SKM-1 treated with dmso at 0.1 percent for 144 hours (cell line): ENCODE measurements around the gene CRYBA1.
"Not testable (repeated sequence)": the region's sequence is repeated elsewhere in the genome, so short reads cannot be mapped to it uniquely, and the experiment has no call there.

ENCODE experiments used
- DNase-seq: peaks from one replicate; lab custom pipeline; 2025; ENCODE audit not compliant: unreplicated experiment; lab: John Stamatoyannopoulos, UW

The CRYBA1 gene, protein sequence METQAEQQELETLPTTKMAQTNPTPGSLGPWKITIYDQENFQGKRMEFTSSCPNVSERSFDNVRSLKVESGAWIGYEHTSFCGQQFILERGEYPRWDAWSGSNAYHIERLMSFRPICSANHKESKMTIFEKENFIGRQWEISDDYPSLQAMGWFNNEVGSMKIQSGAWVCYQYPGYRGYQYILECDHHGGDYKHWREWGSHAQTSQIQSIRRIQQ

DNA sequence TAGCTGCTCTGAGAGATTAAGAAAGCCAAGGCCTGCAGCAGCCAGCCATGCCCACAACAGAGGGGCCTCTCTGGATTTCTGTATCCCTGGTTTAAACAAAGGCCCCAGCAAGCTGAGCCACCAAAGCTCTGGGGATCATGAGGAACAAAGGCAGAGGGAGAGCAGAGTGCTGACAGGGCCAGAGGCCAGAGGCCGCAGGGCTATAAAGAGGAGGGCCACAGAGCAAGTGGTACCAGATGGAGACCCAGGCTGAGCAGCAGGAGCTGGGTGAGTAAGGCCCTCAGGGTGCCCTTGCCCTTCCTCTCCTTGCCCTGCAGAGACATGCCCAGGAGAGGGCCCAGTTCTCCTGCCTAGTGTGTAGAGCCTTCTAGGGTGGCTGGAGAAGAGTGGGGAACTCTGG, at the start of gene CRYBA1:
Gene CRYBA1 (plus strand): TSS at position 232 of the 400 bp plus-strand sequence. CDS start 5 bp downstream, at position 237.
- no peak for DNase-seq

DNA sequence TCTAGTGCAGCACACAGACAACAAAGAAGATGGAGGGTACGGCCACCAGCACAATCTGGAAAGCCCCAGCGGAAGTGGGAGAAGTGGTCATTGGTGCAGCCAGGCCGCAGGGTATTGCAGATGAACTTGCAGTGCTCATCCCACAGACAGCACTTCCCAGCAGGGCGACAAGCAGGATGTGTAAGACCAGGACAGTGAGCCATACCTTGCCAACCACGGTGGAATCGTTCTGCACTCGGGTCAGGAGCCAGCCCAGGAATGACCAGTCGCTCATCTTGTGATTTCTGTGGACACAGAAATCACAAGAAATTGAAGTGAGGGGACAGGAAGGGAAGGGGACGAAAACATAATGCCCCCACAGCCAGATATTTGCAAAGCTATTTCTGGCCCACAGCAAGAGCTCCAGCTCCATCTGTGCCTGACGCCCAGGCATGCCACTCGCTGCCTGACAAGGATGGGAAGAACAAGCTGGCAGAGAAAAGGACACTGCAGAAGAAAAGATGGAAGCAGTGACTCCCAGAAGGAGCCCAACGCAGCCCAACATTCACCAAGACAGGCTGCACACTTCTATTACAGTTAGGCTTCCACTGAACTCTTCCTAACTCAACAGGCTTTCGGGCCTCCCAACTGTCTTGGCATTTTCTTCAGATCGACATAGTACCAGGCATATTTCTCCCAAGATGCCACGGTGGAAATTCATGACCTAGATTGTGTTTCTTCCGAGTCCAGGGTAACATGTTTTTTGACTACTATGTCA, 49.0 kb upstream of the CRYBA1 start:
- DNase-seq: no peak

DNA sequence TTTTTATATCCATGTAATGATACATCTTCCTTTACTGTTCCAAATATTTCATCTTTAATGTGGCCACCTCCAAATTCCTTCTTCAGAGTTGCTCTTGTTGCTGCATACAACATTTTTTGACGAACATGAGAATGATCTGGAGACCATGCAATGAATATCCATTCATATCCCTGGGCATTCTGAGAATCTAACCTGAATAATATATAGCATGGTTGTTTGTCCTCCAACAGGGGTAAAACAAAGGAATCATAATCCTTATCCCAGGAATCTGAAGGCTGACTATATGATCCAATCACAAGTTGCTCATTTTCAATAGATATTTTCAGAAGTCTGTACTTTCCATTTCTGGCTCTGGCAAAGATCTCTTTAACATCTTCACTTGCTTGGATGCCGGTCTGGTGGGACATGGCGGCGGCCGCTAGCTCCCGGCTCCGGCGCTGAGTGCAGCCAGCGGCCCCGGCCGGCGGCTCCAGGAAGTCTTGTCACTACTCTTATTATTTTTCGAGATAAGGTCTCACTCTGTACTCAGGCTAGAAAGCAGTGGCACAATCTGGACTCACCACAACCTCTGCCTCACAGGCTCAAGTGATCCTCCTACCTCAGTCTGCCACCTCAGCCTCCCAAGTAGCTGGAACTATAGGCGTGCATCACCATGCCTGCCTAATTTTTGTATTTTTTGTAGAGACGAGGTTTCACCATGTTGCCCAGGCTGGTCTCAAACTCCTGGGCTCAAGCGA, 42.4 kb upstream of the CRYBA1 start:
- not testable (repeated sequence) for DNase-seq

DNA sequence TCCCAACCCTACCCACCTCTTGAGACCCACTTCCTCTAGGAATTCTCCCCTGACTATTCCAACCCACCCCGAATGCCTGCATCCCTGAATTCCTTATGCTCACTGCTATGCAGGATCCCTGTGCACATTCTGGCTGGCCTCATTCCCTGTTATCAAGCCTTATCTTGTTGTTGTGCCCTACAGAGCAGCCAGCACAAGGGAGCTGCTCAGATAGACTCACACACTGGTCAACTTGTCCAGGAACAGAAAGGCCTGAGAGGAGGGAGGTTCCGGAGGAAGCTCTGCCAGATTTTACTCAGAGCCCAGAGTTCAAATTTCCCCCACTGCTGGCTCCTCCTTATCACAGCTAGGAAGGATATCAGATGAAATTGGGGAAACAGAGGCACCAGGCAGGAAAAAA, 41.6 kb upstream of the CRYBA1 start:
- no peak for DNase-seq

DNA sequence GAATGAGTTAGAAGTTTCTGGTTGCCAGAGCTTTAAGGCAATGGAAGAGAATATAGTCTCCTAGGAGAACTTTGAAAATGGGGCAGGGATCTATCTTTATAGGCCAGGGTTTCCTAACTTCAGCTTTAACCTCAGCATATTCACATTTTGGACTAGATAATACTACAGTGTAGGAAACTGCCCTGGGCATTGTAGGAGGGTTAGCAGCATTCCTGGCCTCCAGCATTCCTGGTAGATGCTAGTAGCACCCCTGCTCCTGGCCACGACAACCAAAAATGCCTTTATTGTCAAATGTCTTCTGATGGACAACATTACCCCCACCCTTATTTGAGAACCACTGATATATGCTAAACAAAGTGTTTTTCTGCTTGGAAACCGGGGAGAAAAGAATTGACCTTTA, 38.7 kb upstream of the CRYBA1 start:
- no peak for DNase-seq

DNA sequence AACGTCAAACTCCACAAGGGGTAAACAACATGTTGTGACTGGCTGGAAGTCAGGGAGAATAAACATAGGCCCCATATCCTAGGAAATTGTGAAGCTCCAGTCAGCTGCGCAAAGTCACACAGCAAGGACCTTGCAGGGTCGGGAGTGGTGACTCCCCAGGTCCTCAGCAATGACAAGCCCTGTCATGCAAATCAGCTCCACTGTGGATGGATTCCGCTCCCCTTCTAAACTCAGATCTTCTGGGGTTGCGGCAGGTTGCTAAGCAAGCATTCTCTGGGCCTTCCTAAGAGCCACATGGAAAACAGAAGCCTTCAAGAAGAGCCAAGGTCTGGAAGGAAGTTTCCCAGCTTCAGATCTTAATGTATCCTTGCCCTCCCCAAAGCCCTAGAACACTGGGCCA, 37.6 kb upstream of the CRYBA1 start:
- DNase-seq: no peak

DNA sequence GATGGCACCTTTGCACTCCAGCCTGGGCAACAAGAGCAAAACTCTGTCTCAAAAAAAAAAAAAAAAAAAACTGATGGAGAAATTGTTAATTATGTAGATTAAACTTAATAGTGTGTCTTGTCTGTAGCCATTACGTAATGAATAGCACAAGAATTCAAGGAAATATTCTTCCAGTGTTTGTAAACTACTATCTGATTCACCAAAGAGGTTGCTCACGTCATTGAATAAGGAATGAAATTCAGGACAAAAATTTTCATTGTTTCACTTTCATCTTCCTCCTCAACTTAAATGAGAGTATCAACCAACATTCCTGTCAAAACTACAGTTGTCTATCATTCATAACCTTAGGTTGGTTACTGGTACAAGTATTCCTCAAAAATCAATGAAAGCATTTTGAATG, 35.8 kb upstream of the CRYBA1 start:
- DNase-seq: no peak

DNA sequence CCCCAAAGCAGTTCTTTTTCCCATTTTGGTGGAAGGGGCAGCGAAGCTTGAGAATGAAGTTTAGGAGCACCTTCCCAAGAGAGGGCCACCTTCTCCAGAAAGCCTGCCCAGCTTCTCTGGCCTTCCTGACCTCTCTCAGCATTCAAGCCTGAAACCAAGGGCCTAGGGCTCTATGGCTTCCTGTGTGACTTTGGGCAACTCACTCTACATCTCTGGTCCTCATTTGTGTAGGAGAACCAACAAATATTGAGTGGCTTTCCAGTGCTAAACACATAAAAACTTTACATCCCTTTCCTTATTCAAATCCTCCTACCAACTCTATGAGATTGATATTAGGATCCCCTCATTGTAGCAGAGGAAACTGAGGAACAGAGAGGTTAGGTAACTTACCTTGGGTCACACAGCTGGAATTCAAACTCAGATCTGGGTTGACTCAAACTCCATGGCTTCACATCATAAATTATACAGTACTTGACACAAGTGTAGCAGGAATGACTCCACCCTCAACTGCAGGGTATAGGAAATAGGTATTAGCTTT, 34.5 kb upstream of the CRYBA1 start:
- DNase-seq: no peak

DNA sequence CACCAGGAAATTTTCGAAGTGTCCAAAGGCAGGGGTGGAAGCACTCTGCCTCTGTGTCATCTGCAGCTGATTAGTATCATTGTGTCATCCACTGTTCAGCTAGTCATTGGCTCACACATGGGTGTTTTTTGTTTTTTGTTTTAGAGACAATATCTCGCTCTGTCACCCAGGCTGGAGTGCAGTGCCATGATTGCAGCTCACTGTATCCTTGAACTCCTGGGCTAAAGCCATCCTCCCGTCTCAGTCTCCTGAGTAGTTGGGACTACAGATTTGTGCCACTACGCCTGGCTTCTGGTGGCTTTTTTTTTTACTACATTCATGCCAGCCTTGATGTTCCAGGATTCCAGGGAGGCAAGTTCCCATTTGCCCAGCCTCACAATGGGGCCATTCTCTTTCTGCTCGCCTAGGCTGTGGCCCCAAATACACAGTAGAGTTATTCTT, 34.0 kb upstream of the CRYBA1 start:
- no peak for DNase-seq

DNA sequence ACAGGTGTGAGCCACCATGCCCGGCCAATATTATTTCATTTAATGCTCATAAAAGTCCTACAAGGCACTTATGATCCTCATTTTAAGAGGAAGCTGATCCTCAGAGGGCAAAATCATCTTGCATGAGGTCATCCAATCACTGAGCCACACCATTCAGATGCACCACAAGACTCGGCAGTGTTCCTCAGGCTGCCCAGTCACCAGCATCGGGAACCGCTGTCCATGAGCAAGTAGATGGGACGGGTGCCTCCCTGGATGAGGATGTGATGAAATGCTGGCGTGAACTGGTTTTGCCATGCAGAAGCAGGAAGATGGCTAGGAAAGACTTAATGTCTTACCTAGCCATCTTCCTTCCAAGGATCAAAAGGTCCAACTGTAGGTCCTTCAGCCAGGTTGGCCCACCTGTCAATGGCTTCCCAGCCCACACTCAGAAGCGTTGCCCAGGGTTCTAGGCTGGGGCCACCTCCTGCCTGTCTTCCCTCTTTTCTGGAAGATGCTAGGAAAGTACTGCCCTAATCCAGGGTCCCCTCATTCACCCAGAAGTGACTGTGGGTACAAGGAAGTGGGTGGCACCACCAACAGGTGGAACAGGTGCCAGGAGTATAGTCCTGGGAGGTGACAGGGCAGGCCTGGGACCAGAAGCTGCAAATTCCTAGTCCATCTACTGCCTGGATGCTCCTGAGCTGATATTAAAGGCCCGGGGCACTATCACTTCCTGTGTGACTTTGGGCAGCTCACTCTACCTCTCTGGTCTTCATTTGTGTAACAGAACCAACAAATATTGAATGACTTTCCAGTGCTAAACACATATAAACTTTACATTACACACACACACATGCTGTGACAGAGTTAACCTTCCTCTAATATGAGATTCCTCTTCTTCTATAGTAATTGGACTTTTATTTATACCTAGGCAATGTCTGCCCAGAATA, 32.2 kb upstream of the CRYBA1 start:
- no peak for DNase-seq

DNA sequence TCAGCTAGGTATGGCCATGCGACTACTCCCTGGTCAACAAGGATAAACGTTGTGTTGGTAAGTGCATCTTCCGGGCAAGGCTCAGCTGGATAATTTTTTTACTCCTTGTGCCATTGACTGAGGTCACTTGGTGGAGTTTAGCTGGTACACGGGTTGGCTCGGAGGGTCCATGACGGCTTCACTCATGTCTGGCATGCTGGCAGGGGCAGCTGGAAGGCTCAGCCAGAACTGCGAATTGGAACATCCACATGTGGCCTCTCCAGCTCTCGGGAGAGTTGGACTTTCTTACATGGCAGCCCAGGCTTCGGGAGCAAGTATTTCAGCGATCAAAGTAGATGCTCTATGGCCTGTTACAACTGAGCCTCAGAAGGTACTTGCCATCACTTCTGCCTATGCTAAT, 31.5 kb upstream of the CRYBA1 start:
- DNase-seq: no peak

DNA sequence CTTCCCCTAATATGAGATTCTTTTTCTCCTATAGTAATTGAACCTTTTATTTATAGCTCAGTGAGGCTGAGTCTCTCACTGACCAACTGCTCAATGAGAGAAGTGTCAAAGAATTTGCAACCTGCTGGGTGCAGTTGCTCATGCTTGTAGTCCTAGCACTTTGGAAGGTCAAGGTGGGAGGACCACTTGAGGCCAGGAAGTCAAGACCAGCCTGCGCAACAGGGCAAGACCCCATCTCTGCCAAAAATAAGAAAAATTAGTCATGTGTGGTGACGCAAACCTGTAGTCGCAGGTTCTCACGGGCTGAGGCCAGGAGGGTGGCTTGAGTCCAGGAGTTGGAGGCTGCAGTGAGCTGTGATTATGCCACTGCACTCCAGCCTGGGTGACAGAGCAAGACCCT, 30.9 kb upstream of the CRYBA1 start:
- DNase-seq: no peak

DNA sequence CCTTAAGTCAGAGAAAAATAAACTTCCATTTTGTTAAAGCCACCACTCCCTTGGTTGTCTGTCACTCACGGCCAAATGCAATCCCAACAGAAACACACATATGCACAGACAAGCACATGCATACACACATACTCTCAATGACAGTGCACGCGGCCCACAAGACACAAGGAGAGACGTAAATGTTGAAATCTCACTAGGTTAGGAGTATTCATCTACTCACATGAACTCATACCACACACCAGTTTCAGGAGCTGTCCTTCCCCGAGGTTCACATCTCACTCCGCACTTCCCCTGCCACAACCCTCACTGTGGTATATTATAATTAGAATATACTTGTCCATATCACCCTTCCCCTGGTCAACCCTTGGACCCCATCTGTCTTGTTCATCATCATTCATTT, 30.5 kb upstream of the CRYBA1 start:
- no peak for DNase-seq

DNA sequence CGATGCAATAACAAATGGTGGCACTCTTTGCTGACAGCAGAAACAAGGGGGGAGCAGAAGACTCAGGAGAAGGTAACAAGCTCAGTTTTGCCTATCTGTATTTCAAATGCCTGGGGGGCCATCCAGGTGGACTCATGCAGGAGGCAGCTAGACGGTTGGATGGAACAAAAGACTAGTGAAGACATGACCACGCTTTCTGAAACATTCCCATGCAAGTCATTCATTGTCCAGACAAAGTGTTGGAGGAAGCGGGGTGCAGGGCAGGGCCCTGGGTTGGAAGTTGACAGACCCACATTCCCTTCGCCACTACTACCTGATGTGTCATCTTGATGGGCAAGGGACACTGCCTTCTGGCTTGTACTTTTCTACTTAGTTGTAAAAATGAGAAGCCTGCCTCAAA, 29.8 kb upstream of the CRYBA1 start:
- no peak for DNase-seq

DNA sequence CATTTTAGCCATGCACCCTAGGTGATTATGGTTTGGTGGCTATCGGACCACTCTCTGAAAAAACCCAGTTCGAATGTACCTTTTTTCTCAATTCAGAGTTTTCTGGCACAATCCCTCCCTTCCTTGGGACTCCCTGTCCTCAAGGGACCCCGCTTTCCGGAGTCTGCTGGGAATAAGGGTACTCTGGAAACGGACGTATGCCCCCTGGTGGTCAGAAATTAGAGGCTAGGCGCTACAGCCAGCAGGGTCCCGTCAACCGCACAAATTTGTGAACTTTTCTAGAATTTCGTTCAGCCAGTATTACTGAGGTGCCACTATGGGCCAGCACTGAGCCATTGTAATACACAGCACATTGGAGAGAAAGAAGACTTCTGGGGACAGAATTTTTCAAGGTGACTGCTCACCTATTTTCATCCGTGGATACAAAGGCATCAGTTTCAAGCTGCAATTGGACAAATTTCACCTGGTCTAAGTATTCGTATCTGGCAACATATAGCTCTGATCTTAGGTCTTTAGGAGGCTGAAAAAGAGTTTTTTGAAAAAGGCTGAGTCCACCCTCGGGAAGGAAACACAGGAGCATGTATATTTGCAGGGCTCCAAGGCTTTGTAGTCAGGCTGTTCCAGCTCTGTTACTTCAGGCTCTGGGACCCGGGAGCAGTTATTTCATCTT, 27.1 kb upstream of the CRYBA1 start:
- peak; percentile 80 for DNase-seq

DNA sequence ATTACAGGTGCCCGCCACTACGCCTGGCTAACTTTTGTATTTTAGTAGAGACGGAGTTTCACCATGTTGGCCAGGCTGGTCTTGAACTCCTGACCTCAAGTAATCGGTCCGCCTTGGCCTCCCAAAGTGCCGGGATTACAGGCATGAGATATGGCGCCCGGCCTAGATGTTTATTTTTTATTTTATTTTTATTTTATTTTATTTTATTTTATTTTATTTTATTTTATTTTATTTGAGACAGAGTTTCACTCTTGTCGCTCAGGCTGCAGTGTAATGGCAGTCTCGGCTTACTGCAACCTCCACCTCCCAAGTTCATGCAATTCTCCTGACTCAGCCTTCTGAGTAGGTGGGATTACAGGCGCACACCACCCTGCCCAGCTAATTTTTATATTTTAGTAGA, 25.3 kb upstream of the CRYBA1 start:
- DNase-seq: not testable (repeated sequence)

DNA sequence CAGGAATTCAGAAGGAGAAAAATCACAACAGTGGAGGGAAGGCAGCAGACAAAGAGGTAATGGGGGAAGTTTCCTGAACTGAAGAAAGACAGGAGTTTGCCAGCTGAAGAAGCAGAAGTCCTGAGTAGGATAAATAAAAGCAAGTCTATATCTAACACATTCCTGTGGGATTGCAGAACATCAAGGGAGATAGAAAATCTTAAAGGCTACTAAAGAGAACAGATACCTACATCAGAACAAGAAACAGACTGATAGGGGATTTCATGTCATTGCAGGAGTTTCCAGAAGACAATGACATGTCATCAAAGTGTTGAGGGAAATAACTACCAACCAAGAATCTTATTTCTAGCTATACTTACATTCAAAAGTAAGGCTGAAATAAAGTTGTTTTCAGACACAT, 21.3 kb upstream of the CRYBA1 start:
- DNase-seq: no peak

DNA sequence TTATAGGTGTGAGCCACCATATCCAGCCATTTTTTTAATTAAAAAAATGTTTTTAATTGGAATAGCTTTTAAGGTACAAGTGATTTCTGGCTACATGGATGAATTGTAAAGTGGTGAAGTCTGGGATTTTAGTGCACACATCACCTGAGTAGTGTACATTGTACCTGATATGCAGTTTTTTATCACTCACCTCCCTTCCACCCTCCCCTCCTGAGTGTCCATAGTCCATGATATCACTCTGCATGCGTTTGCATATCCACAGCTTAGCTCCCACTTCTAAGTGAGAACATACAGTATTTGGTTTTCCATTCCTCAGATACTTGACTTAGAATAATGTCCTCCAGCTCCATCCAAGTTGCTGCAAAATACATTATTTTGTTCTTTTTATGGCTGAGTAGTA, 13.4 kb upstream of the CRYBA1 start:
- DNase-seq: no peak

DNA sequence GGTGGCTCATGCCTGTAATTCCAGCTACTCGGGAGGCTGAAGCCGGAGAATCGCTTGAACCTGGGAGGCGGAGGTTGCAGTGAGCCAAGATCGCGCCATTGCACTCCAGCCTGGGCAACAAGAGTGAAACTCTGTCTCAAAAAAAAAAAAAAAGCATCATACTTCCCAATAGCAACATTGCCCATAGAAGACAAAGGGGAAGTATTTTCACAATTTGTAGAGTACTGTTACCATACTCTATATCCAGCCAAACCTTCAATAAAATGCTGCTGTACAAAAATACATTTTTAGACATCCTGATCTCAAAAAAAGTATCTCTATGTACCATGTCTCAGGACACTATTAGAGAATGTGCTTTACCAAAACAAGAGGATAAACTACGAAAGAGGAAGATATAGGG, 11.7 kb upstream of the CRYBA1 start:
- DNase-seq: not testable (repeated sequence)

DNA sequence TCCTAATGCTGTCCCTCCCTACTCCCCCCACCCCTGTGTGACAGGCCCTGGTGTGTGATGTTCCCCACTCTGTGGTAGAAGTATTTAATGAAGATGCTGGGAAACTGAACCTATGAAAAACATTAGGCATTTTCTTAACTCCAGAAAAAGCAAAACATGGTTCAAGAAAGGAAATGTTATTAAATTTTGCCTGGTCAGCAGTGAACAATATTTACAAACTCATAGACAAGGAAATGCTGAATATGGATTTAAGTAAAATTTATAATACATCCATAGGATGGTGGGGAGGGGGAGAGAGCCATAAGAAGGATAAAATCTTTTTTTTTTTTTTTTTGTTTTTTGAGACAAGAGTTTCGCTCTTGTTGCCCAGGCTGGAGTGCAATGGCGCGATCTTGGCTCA, 10.8 kb upstream of the CRYBA1 start:
- DNase-seq: no peak
